DND-41 (cell line): ENCODE data around the gene ZNF70.

ENCODE experiments used
- EZH2 ChIP-seq: IDR thresholded peaks from 3 replicates; pipeline ENCODE4 v1.6.1; 2012; ENCODE audit warnings: borderline replicate concordance, low read depth, mild to moderate bottlenecking, moderate library complexity, low read length, inconsistent platforms; ENCODE audit not compliant: severe bottlenecking
- TF ChIP-seq, protein P1 (sequence below): IDR thresholded peaks from 2 replicates; pipeline ENCODE4 v1.5.1; 2012; ENCODE audit warnings: borderline replicate concordance, low read length, moderate library complexity, mild to moderate bottlenecking; ENCODE audit not compliant: poor library complexity, severe bottlenecking; ENCODE audit errors: extremely low read depth

- TF ChIP-seq, protein P1, sequence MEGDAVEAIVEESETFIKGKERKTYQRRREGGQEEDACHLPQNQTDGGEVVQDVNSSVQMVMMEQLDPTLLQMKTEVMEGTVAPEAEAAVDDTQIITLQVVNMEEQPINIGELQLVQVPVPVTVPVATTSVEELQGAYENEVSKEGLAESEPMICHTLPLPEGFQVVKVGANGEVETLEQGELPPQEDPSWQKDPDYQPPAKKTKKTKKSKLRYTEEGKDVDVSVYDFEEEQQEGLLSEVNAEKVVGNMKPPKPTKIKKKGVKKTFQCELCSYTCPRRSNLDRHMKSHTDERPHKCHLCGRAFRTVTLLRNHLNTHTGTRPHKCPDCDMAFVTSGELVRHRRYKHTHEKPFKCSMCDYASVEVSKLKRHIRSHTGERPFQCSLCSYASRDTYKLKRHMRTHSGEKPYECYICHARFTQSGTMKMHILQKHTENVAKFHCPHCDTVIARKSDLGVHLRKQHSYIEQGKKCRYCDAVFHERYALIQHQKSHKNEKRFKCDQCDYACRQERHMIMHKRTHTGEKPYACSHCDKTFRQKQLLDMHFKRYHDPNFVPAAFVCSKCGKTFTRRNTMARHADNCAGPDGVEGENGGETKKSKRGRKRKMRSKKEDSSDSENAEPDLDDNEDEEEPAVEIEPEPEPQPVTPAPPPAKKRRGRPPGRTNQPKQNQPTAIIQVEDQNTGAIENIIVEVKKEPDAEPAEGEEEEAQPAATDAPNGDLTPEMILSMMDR, result no peak
- no peak for TF ChIP-seq EZH2
These were observed 30.2 kb upstream of the ZNF70 start for GRCh38 chr22:23781065-23781464.
